GM21576 (cell line): ENCODE results near the gene MFAP1.

Experiments
- ATAC-seq: cut with Tn5 transposase; IDR thresholded peaks from one replicate; pipeline ENCODE4 v1.9.1; 2021; ENCODE audit warnings: mild to moderate bottlenecking, moderate library complexity; ENCODE audit not compliant: unreplicated experiment

MFAP1 gene

DNA sequence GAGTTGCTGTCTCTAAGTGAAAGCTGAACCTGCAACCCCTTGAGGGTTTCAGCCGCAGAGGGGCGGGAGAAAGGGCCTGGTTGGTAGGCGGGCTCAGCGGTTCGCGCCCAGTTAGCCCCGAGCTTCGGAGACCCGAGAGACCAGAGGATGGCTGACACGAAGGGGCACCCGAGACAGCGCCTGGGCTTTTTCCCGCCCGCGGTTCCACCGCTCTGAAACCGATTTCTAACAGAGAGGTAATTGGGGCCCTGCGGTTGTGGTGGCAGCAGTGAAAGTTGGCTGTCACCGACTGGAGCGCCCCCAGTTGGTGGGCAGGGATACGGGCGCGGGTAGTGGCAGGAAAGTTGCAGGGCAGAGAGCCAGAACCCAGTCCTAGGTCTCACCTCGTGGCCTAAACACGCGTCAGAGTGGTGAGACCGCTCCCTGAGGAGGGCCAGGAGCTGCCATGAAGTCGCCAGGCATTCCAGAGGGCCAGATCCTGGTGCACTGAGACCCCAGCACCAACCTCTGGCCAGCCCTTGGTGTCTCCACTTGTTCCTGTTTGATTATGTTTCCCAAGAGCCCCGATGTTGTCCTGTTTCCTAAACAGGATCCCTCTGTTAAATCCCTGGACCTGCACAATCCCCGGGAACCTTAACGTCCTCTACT is 47.1 kb downstream of the MFAP1 start:
- ATAC-seq: peak; percentile 50

GRCh38 chr15:43776718-43777266 is 47.7 kb downstream of the MFAP1 start, which contains the start of gene ELL3:
TSS of gene ELL3 (minus strand) at chr15:43776966. CDS start at chr15:43776901, 65 bp downstream.
- ATAC-seq: peak; percentile 32

- peak; percentile 65 for ATAC-seq
Observed at GRCh38 chr15:43776101-43776717, 48.3 kb downstream of the MFAP1 start.

GRCh38 chr15:43775411-43775965 is 49.0 kb downstream of the MFAP1 start:
- no peak for ATAC-seq

DNA sequence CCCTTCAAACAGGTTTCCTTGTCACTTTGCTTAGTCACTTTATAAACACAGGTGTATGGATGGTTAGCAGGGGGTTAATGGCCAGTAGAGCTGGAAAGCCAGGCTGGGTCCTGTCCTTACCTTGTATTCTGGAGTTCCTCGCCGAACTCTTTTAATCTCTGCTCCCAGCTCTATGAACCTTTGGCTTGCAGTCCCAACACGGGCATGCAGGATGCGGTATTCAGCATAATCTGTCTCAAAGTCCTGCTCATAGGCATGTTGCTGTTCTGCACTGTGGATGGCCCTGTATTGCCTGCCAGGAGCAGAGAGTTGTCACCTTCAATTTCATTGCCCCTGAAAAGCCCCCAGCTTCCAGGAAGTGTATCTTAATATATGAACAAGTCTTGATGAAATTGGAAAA is 50.4 kb downstream of the MFAP1 start:
- no peak for ATAC-seq

- ATAC-seq: no peak
Observed at GRCh38 chr15:43772624-43773023, 51.9 kb downstream of the MFAP1 start.

- no peak for ATAC-seq
Observed at GRCh38 chr15:43771816-43772215, 52.7 kb downstream of the MFAP1 start.

- no peak for ATAC-seq
Observed at GRCh38 chr15:43769584-43770228, 54.8 kb downstream of the MFAP1 start.

DNA sequence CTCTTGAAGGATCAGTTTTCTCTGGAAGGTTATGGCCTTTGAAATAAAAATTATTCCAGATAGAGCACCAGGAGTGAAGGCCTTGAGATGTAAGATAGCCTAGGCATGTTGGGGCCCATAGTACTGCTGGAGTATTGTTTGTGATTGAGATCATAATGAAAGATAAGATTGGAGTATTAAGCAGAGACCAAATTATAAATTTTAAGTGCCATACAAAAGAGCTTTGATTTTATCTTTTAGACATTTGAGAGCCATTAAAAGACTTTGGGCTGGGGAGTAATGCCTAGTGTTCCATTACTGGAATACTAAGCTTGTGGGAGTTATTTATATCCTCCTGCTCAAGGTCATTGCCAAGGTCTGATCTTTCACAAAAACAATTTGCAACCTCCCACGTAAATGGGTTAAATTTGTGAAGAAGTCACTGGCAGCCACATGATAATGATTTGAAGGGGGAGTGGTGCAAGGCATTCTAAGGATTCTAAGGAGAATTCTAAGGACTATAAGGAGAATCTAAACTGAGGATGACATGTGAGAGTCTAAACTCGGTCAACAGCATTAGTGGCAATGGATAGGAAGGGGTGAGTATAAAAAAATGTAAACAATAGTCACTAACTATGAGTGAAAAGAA is 60.6 kb downstream of the MFAP1 start:
- ATAC-seq: no peak

- ATAC-seq: no peak
Observed at GRCh38 chr15:43762824-43763223, 61.7 kb downstream of the MFAP1 start.
